ENCODE results near the gene KBTBD8.

KBTBD8 gene

GRCh38 chr3:67011414-67012131, 13.5 kb downstream of the KBTBD8 start:
- DNase-seq = no peak
- no peak for TF ChIP-seq CTCF (IDR thresholded peaks at IDR 0.05; ENCODE audit: low read depth, low read length)
- H3K4me1 ChIP-seq = no peaks in the 10 kb centered on the region; the same call in 1 of the 2 replicates

GRCh38 chr3:67012564-67012963, 14.5 kb downstream of the KBTBD8 start:
- Histone ChIP-seq H3K4me1 (no peaks in the 10 kb centered on the region; the same call in none of the 2 replicates), H3K36me3 (peaks cover 4% of the 10 kb centered on the region; the same call in 1 of the 2 replicates), H3K9me3 (no peaks in the 10 kb centered on the region), H3K27me3 (no peaks in the 10 kb centered on the region), H3K4me3 (ENCODE audit: low read depth, low read length) (no peak overlapping the region)
- no peak for DNase-seq
- TF ChIP-seq CTCF (IDR thresholded peaks at IDR 0.05; ENCODE audit: low read depth, low read length) = no peak

More at GRCh38 chr3:67011414-67012131, 13.5 kb downstream of the KBTBD8 start:
- Histone ChIP-seq H3K9me3 (no peaks in the 10 kb centered on the region), H3K36me3 (peaks cover 4% of the 10 kb centered on the region; the same call in 1 of the 2 replicates), H3K27me3 (no peaks in the 10 kb centered on the region), H3K4me3 (ENCODE audit: low read depth, low read length) (no peak overlapping the region)

GRCh38 chr3:67015702-67016484, 17.8 kb downstream of the KBTBD8 start:
- Histone ChIP-seq H3K4me3 (ENCODE audit: low read depth, low read length) (no peak overlapping the region), H3K4me1 (no peaks in the 10 kb centered on the region; the same call in none of the 2 replicates)
- no peak for TF ChIP-seq CTCF (IDR thresholded peaks at IDR 0.05; ENCODE audit: low read depth, low read length)

GRCh38 chr3:67016522-67017080, 18.5 kb downstream of the KBTBD8 start:
- H3K27me3 ChIP-seq = no peaks in the 10 kb centered on the region
- H3K9me3 ChIP-seq = no peaks in the 10 kb centered on the region
- TF ChIP-seq CTCF (IDR thresholded peaks at IDR 0.05; ENCODE audit: low read depth, low read length) = no peak
- no peaks in the 10 kb centered on the region; the same call in none of the 2 replicates for H3K4me1 ChIP-seq
- no peaks in the 10 kb centered on the region for H3K36me3 ChIP-seq
- H3K4me3 ChIP-seq (ENCODE audit: low read depth, low read length) = no peak overlapping the region
- no peak for DNase-seq

More at GRCh38 chr3:67015702-67016484, 17.8 kb downstream of the KBTBD8 start:
- Histone ChIP-seq H3K36me3 (no peaks in the 10 kb centered on the region), H3K9me3 (no peaks in the 10 kb centered on the region), H3K27me3 (no peaks in the 10 kb centered on the region)
- no peak for DNase-seq

- DNase-seq = no peak
- no peak for TF ChIP-seq CTCF (IDR thresholded peaks at IDR 0.05; ENCODE audit: low read depth, low read length)
- H3K36me3 ChIP-seq = no peaks in the 10 kb centered on the region
- H3K4me1 ChIP-seq = no peaks in the 10 kb centered on the region; the same call in none of the 2 replicates
- no peaks in the 10 kb centered on the region for H3K27me3 ChIP-seq
- no peak overlapping the region for H3K4me3 ChIP-seq (ENCODE audit: low read depth, low read length)
- H3K9me3 ChIP-seq = no peaks in the 10 kb centered on the region
Measured at GRCh38 chr3:67017211-67017610, 19.1 kb downstream of the KBTBD8 start.
